BJ (cell line): ENCODE results near the gene TRPM8. TPM values are rescaled to one million over a fixed set of nuclear protein-coding genes. Genes with fewer than 3 reads are reported as not detected.

Experiments
- CTCF ChIA-PET: fragments of 350-600 bp; formaldehyde crosslinking; extraction: SDS; loops from one replicate; lab custom pipeline; 2021; ENCODE audit warnings: antibody characterized with exemption, inconsistent platforms; lab: Yijun Ruan, JAX
- POLR2A ChIA-PET: fragments of 300-600 bp; sonication (Branson Sonifier 250); formaldehyde crosslinking; extraction: SDS; loops from one replicate; lab custom pipeline; 2021; ENCODE audit warnings: antibody characterized with exemption; lab: Charles Lee
- DNase-seq: peaks from one replicate; pipeline ENCODE4 v3.0.0-alpha.2; 2011; ENCODE audit warnings: low read depth
- H3K27me3 ChIP-seq: 2 replicates; pipeline ENCODE4 v1.6.0; 2011; ENCODE audit warnings: low read length; ENCODE audit not compliant: control insufficient read depth, insufficient read depth
- H3K36me3 ChIP-seq: 2 replicates; pipeline ENCODE4 v1.5.1; 2011; ENCODE audit warnings: low read length; ENCODE audit not compliant: control insufficient read depth, insufficient read depth
- H3K4me3 ChIP-seq: 2 replicates; pipeline ENCODE4 v1.5.1; 2011; ENCODE audit warnings: low read depth, mild to moderate bottlenecking, control low read depth, low read length
- CTCF ChIP-seq: IDR thresholded peaks from 2 replicates; pipeline ENCODE4 v1.5.1; 2011; ENCODE audit warnings: low read depth, mild to moderate bottlenecking, control low read depth, inconsistent platforms, low read length, moderate library complexity; ENCODE audit not compliant: insufficient read depth
- polyA plus RNA-seq: library from polyadenylated mRNA; depleted of rRNA; stranded (reverse); fragments of >200 nt; gene quantifications from 2 replicates; pipeline ENCODE4 v1.2.3, GENCODE V29; 2011

Gene TRPM8
- polyA plus RNA-seq, 1 experiment, result not detected

DNA sequence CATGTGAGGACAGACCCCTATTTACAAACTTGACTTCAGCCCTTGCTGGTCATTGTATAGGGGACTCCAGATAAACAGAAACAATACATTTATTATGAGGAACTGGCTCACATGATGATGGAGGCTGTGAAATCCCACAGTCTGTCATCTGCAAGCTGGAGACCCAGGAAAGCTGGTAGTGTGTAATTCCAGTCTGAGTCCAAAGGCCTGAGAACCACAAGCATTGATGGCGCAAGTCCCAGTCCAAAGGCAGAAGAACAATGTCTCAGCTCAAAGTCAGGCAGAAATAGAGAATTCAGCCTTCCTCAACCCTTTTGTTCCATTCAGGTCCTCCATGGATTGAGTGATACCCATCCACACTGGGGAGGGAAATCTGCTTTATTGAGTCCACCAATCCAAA is 105.3 kb downstream of the TRPM8 start:
- TF ChIP-seq CTCF, result no peak
- POLR2A ChIA-PET, result no interaction called here
- no peak for DNase-seq
- Histone ChIP-seq H3K27me3 (no peaks in the 10 kb centered on the region), H3K36me3 (no peaks in the 10 kb centered on the region), H3K4me3 (no peak overlapping the region)
- CTCF ChIA-PET, result interaction anchor here (1.0 kb wide), 1 partner anchor 33 kb away, joined by 3 read pairs; no protein-coding TSS in a partner anchor

- CTCF ChIA-PET, result no interaction called here
Measured at GRCh38 chr2:234024304-234024703, 107.1 kb downstream of the TRPM8 start.

GRCh38 chr2:234025466-234025865 is 108.3 kb downstream of the TRPM8 start:
- ChIA-PET POLR2A (no interaction called here), CTCF (no interaction called here)
- no peaks in the 10 kb centered on the region for H3K27me3 ChIP-seq
- no peak for TF ChIP-seq CTCF
- H3K4me3 ChIP-seq, result peak overlapping the region; percentile 19; the same call in 1 of the 2 replicates
- no peaks in the 10 kb centered on the region for H3K36me3 ChIP-seq
- no peak for DNase-seq

More at GRCh38 chr2:234024304-234024703, 107.1 kb downstream of the TRPM8 start:
- no peak for TF ChIP-seq CTCF
- Histone ChIP-seq H3K36me3 (no peaks in the 10 kb centered on the region), H3K4me3 (no peak overlapping the region), H3K27me3 (no peaks in the 10 kb centered on the region)
- POLR2A ChIA-PET, result no interaction called here
- no peak for DNase-seq

GRCh38 chr2:234025891-234026401 is 108.8 kb downstream of the TRPM8 start:
- peaks cover 2% of the 10 kb centered on the region; the same call in 1 of the 2 replicates for H3K27me3 ChIP-seq
- peak overlapping the region; percentile 19; the same call in 1 of the 2 replicates for H3K4me3 ChIP-seq
- POLR2A ChIA-PET, result no interaction called here
- no peak for TF ChIP-seq CTCF
- CTCF ChIA-PET, result no interaction called here
- no peaks in the 10 kb centered on the region for H3K36me3 ChIP-seq
- no peak for DNase-seq

GRCh38 chr2:234026693-234027254 is 109.6 kb downstream of the TRPM8 start:
- POLR2A ChIA-PET, result no interaction called here
- H3K36me3 ChIP-seq, result no peaks in the 10 kb centered on the region
- CTCF ChIA-PET, result no interaction called here
- H3K4me3 ChIP-seq, result no peak overlapping the region
- TF ChIP-seq CTCF, result no peak
- no peak for DNase-seq
- H3K27me3 ChIP-seq, result peaks cover 2% of the 10 kb centered on the region; the same call in 1 of the 2 replicates
